CD4-positive, alpha-beta T cell (primary cell): ENCODE data around the gene RNU6-1. TPM values are rescaled to one million over a fixed set of nuclear protein-coding genes. Genes with fewer than 3 reads are reported as not detected.

Source experiments
- ATAC-seq: fragments of 200-7000 bp; cut with Tn5 transposase; one replicate; pipeline ENCODE4 v1.10.0; 2022; ENCODE audit warnings: mild to moderate bottlenecking; ENCODE audit not compliant: poor library complexity
- CTCF ChIA-PET: fragments of 350-600 bp; sonication (Branson Sonifier 250); formaldehyde crosslinking; loops from one replicate; lab custom pipeline; 2021; ENCODE audit warnings: antibody characterized with exemption, inconsistent platforms; lab: Charles Lee
- POLR2A ChIA-PET: fragments of 350-600 bp; sonication (Branson Sonifier 250); formaldehyde crosslinking; loops from one replicate; lab custom pipeline; 2021; ENCODE audit warnings: antibody characterized with exemption, inconsistent platforms; lab: Charles Lee
- DNase-seq, 14 experiments: peaks; one replicate each; pipeline ENCODE4 v3.0.0-alpha.2; 2013 to 2020; ENCODE audit warnings: mixed read lengths in 2 of 14
- H3K27ac ChIP-seq, 2 donors: one replicate each; pipeline versions ENCODE4 v1.5.1 to v1.7.0; 2013; ENCODE audit warnings: low read length in 2 of 2, low read depth in 1 of 2, mild to moderate bottlenecking in 1 of 2
- H3K27me3 ChIP-seq, 2 experiments: 1 replicate in 1 of 2; 2 replicates in 1 of 2; pipeline versions ENCODE4 v1.6.1 to v1.7.0; 2013; ENCODE audit warnings: low read length in 2 of 2, control low read depth in 1 of 2, mild to moderate bottlenecking in 1 of 2, moderate library complexity in 1 of 2; ENCODE audit not compliant: insufficient read depth in 2 of 2, control insufficient read depth in 1 of 2
- H3K36me3 ChIP-seq: one replicate; pipeline ENCODE4 v1.6.1; 2013; ENCODE audit warnings: low read length, control low read depth; ENCODE audit not compliant: insufficient read depth
- H3K4me1 ChIP-seq: one replicate; pipeline ENCODE4 v1.6.1; 2013; ENCODE audit warnings: low read length, control low read depth; ENCODE audit not compliant: insufficient read depth
- H3K4me3 ChIP-seq: one replicate; pipeline ENCODE4 v1.5.1; 2013; ENCODE audit warnings: mild to moderate bottlenecking, low read length, moderate library complexity
- H3K9me3 ChIP-seq, 2 experiments: 1 replicate in 1 of 2; 2 replicates in 1 of 2; pipeline versions ENCODE4 v1.6.1 to v1.7.0; 2013; ENCODE audit warnings: low read length in 2 of 2, mild to moderate bottlenecking in 2 of 2, control low read depth in 1 of 2, moderate library complexity in 1 of 2; ENCODE audit not compliant: control insufficient read depth in 1 of 2, insufficient read depth in 1 of 2
- H3K27ac Mint-ChIP-seq: one replicate; pipeline ENCODE4 v1.8.0; 2020; ENCODE audit warnings: mixed read lengths
- H3K27me3 Mint-ChIP-seq: one replicate; pipeline ENCODE4 v1.8.0; 2021; ENCODE audit warnings: mixed read lengths
- H3K36me3 Mint-ChIP-seq: one replicate; pipeline ENCODE4 v1.8.0; 2021; ENCODE audit warnings: low read depth, mixed read lengths
- H3K4me1 Mint-ChIP-seq: one replicate; pipeline ENCODE4 v1.8.0; 2021; ENCODE audit warnings: low read depth, mixed read lengths
- H3K4me3 Mint-ChIP-seq: one replicate; pipeline ENCODE4 v1.8.0; 2020; ENCODE audit warnings: mild to moderate bottlenecking, mixed read lengths
- H3K9me3 Mint-ChIP-seq: one replicate; pipeline ENCODE4 v1.8.0; 2020; ENCODE audit warnings: mixed read lengths
- CTCF ChIP-seq: fragments of 200-600 bp; IDR thresholded peaks from one replicate; pipeline ENCODE4 v1.8.0; 2022; ENCODE audit warnings: antibody characterized with exemption, mild to moderate bottlenecking
- intact Hi-C, 2 experiments: fragments of 100-400 bp; cut with DNase I in 1 of 2; cut with micrococcal nuclease in 1 of 2; formaldehyde crosslinking; loops; one replicate each; pipeline versions ENCODE4 v1.15.1 to v1.9.0; 2023 to 2025; cut with DNase I, micrococcal nuclease
- total RNA-seq, 174 experiments: library from RNA in 2 of 174; stranded (reverse) in 2 of 174; gene quantifications; one replicate each; pipeline ENCODE4 v1.2.3 and lab custom pipeline; 2021 to 2026

RNU6-1 gene
- total RNA-seq, 2 experiments from 2014 or later: not detected

GRCh38 chr15:67834581-67835296 is 5.1 kb downstream of the RNU6-1 start:
- ATAC-seq (no peak), DNase-seq (peak in 3 of 14 experiments; percentile 32 to 54 (median 50))
- Histone ChIP-seq H3K4me3 (peak overlapping the region; percentile 59), H3K4me1 (peaks cover 66% of the 10 kb centered on the region), H3K27me3 (peaks cover 58 to 65% of the 10 kb centered on the region in 2 experiments), H3K27ac (no peak overlapping the region), H3K36me3 (no peaks in the 10 kb centered on the region), H3K9me3 (peaks cover 0 to 33% of the 10 kb centered on the region in 2 experiments)
- intact Hi-C loops: loop anchor here (1.0 to 10.0 kb wide), 7 partner anchors 51 to 887 kb away; partner anchors contain the start of gene MAP2K5 (in 2 of the 2)
- peak overlapping the region; percentile 77 for H3K4me3 Mint-ChIP-seq
- H3K27ac Mint-ChIP-seq: no peak overlapping the region
- peaks cover 5% of the 10 kb centered on the region for H3K36me3 Mint-ChIP-seq
- H3K4me1 Mint-ChIP-seq: peaks cover 68% of the 10 kb centered on the region
- ChIA-PET POLR2A (interaction anchor here (0.8 to 2.3 kb wide), 6 partner anchors 10 to 391 kb away, joined by 3 to 11 read pairs (median 4); partner anchors contain the start of gene MAP2K5), CTCF (interaction anchor here (2.4 to 3.2 kb wide), 2 partner anchors 52 to 378 kb away, joined by 15 to 16 read pairs; no protein-coding TSS in a partner anchor)
- TF ChIP-seq CTCF: no peak
- H3K9me3 Mint-ChIP-seq: no peaks in the 10 kb centered on the region
- peaks cover 68% of the 10 kb centered on the region for H3K27me3 Mint-ChIP-seq

GRCh38 chr15:67833710-67834511 is 5.9 kb downstream of the RNU6-1 start:
- Histone ChIP-seq H3K4me3 (peak overlapping the region; percentile 59), H3K27me3 (peaks cover 65 to 72% of the 10 kb centered on the region in 2 experiments), H3K9me3 (peaks cover 0 to 42% of the 10 kb centered on the region in 2 experiments), H3K27ac (no peak overlapping the region), H3K4me1 (peaks cover 70% of the 10 kb centered on the region), H3K36me3 (no peaks in the 10 kb centered on the region)
- peak overlapping the region; percentile 77 for H3K4me3 Mint-ChIP-seq
- peak; percentile 35 for ATAC-seq
- ChIA-PET POLR2A (interaction anchor here (0.9 to 1.8 kb wide), 4 partner anchors 49 to 312 kb away, joined by 3 to 6 read pairs (median 4); partner anchors contain the start of gene MAP2K5), CTCF (interaction anchor here (2.4 to 3.2 kb wide), 2 partner anchors 51 to 377 kb away, joined by 15 to 16 read pairs; no protein-coding TSS in a partner anchor)
- no peaks in the 10 kb centered on the region for H3K9me3 Mint-ChIP-seq
- peak; percentile 56 for TF ChIP-seq CTCF
- H3K4me1 Mint-ChIP-seq: peaks cover 67% of the 10 kb centered on the region
- H3K27me3 Mint-ChIP-seq: peaks cover 75% of the 10 kb centered on the region
- intact Hi-C loops: loop anchor here (1.0 to 10.0 kb wide), 4 partner anchors 51 to 589 kb away; partner anchors contain the start of gene MAP2K5 (in 1 of the 2)
- H3K36me3 Mint-ChIP-seq: no peaks in the 10 kb centered on the region
- DNase-seq: peak in 9 of 14 experiments; percentile 18 to 60 (median 41)
- no peak overlapping the region for H3K27ac Mint-ChIP-seq
